22Rv1 (cell line): ENCODE results near the gene BTNL9.
"Not testable (repeated sequence)": the region's sequence is repeated elsewhere in the genome, so short reads cannot be mapped to it uniquely, and the experiment has no call there.

Experiments used
- H3K27ac ChIP-seq: fragments of 450-650 bp; 2 replicates; pipeline ENCODE4 v1.5.1; 2017
- CTCF ChIP-seq: fragments of 450-650 bp; IDR thresholded peaks from 2 replicates; pipeline ENCODE4 v1.5.1; 2017; ENCODE audit warnings: mild to moderate bottlenecking
- ZFX ChIP-seq: fragments of 450-650 bp; IDR thresholded peaks from 2 replicates; pipeline ENCODE4 v1.6.1; 2017; ENCODE audit warnings: antibody characterized with exemption, borderline replicate concordance

BTNL9 gene

GRCh38 chr5:181044093-181044599 lies 4.1 kb downstream of the BTNL9 start:
- no peak for TF ChIP-seq ZFX
- no peak for TF ChIP-seq CTCF
- no peak overlapping the region for H3K27ac ChIP-seq

GRCh38 chr5:181044662-181045305 lies 4.7 kb downstream of the BTNL9 start:
- H3K27ac ChIP-seq = no peak overlapping the region
- no peak for TF ChIP-seq CTCF
- TF ChIP-seq ZFX = no peak

- no peak overlapping the region for H3K27ac ChIP-seq
- TF ChIP-seq ZFX (no peak), CTCF (no peak)
Observed at GRCh38 chr5:181045316-181045715, 5.2 kb downstream of the BTNL9 start.

- not testable (repeated sequence) for H3K27ac ChIP-seq
Observed at GRCh38 chr5:181045857-181046256, 5.8 kb downstream of the BTNL9 start.

- H3K27ac ChIP-seq = no peak overlapping the region
- TF ChIP-seq ZFX (no peak), CTCF (no peak)
Observed at GRCh38 chr5:181047288-181047687, 7.2 kb downstream of the BTNL9 start.

- TF ChIP-seq ZFX (no peak), CTCF (no peak)
- H3K27ac ChIP-seq = no peak overlapping the region
Observed at GRCh38 chr5:181047921-181048320, 7.9 kb downstream of the BTNL9 start.

GRCh38 chr5:181050016-181050415 lies 9.9 kb downstream of the BTNL9 start:
- TF ChIP-seq ZFX (no peak), CTCF (no peak)
- no peak overlapping the region for H3K27ac ChIP-seq
